ENCODE results near the gene WDPCP.

Gene WDPCP

DNA sequence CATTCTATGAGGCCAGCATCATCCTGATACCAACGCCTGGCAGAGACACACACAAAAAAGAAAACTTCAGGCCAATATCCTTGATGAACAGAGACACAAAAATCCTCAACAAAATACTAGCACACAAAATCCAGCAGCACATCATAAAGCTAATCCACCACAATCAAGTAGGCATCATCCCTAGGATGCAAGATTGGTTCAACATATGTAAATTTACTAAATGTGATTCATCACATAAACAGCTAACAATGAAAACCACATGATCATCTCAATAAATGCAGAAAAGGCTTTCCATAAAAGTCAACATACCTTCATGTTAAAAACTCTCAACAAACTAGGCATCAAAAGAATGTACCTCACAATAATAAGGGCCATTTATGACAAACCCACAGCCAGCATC, 65.3 kb downstream of the WDPCP start:
- DNase-seq (ENCODE audit: low spot score), result no peak
- TF ChIP-seq, protein P1, sequence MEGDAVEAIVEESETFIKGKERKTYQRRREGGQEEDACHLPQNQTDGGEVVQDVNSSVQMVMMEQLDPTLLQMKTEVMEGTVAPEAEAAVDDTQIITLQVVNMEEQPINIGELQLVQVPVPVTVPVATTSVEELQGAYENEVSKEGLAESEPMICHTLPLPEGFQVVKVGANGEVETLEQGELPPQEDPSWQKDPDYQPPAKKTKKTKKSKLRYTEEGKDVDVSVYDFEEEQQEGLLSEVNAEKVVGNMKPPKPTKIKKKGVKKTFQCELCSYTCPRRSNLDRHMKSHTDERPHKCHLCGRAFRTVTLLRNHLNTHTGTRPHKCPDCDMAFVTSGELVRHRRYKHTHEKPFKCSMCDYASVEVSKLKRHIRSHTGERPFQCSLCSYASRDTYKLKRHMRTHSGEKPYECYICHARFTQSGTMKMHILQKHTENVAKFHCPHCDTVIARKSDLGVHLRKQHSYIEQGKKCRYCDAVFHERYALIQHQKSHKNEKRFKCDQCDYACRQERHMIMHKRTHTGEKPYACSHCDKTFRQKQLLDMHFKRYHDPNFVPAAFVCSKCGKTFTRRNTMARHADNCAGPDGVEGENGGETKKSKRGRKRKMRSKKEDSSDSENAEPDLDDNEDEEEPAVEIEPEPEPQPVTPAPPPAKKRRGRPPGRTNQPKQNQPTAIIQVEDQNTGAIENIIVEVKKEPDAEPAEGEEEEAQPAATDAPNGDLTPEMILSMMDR (IDR thresholded peaks at IDR 0.05; ENCODE audit: extremely low read depth, missing control alignments), result no peak

DNA sequence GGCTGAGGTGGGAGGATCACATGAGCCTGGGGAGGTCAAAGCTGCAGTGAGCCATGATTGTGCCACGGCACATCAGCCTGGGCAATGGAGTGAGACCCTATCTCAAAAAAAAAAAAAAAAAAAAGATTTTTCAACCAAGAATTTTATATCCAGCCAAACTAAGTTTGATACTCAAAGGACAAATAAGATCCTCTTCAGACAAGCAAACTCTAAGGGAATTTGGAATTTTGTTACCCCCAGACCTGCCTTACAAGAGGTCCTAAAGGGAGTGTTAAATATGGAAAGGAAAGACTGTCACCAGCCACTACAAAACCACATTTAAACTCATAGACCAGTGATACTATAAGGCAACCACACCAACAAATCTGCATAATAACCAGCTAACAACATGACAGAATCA, 67.5 kb downstream of the WDPCP start:
- TF ChIP-seq, protein P1 (IDR thresholded peaks at IDR 0.05; ENCODE audit: extremely low read depth, missing control alignments), result no peak
- DNase-seq (ENCODE audit: low spot score), result no peak

DNA sequence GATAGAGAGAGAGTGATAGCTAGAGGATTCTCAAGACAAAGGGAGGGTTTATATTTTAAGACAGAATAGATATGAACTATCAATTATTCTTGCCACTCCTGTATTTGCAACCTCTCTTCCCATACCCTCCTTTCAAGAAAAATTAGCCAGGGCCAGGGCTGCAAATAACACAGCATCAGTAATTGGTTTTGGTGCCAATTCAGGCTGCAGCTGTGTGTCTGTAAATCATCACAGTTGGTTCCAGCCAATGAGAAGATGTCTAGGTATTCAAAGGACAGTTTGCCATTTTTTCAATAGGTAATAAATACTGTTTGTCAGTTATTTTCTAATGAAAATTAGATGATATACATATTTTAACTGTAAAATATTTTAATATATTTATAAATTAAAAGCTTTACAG, 73.5 kb downstream of the WDPCP start:
- TF ChIP-seq, protein P1 (IDR thresholded peaks at IDR 0.05; ENCODE audit: extremely low read depth, missing control alignments), result no peak
- no peak for DNase-seq (ENCODE audit: low spot score)

DNA sequence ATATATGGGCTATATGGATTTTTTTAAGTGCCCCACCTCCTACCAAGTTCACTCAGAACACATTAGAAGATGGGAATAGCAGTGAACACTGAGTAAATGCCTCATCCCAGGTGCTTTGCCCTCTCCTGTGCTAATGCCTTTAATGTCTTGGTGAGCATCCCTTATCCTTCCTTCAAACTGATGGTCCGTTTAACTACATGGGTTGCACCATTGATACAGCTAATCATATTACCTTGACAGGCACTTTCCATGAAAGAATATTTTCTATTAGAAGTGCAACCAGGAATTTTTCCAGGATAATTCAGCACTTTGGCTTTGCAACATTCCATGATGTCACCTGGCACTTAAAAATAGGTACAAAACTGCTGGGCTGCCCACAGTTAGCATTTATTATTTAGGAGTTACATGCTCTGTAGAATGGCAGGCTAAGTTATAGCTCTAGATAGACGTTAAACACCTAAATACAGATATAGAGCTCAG, 74.0 kb downstream of the WDPCP start:
- DNase-seq (ENCODE audit: low spot score), result no peak
- TF ChIP-seq, protein P1 (IDR thresholded peaks at IDR 0.05; ENCODE audit: extremely low read depth, missing control alignments), result no peak

DNA sequence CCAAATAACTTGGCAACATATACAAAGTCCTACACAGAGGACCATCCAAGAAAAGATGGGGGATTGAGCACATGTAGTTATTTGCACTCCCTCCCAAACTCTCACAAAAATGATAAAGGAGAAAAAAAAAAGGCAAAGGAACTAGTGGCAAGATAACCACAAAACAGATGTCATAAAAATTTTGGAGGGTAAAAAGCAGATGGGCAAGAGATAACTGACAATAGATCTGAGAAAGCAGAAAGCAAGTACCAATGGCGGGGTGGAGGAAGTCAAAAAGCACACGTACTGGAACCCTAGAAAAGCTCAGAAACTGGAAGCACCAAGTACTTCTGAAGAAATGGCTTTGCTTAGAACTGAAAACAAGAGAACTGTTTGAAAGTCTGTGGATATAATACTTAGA, 82.0 kb downstream of the WDPCP start:
- TF ChIP-seq, protein P1 (IDR thresholded peaks at IDR 0.05; ENCODE audit: extremely low read depth, missing control alignments), result no peak

DNA sequence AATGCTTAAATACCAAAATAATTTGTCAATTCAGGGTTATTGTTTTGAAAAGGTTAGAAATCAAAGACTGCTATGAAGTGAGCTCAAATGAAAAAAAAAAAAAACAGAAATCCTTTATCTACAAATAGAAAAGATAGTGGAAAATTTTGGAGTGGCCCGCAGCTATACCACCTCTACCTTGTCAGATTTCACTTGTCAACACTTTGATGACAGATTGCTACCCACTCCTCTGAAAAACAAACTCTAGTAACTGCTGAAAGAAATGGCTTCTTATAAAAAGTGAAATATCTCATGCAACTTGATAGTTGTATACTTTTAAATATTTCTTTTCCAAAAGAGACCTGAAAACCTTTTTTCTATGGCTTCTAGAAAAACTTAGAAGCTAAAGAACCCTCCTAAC, 84.5 kb downstream of the WDPCP start:
- TF ChIP-seq, protein P1 (IDR thresholded peaks at IDR 0.05; ENCODE audit: extremely low read depth, missing control alignments), result no peak
- DNase-seq (ENCODE audit: low spot score), result no peak

More for the DNA sequence above, 82.0 kb downstream of the WDPCP start:
- no peak for DNase-seq (ENCODE audit: low spot score)

DNA sequence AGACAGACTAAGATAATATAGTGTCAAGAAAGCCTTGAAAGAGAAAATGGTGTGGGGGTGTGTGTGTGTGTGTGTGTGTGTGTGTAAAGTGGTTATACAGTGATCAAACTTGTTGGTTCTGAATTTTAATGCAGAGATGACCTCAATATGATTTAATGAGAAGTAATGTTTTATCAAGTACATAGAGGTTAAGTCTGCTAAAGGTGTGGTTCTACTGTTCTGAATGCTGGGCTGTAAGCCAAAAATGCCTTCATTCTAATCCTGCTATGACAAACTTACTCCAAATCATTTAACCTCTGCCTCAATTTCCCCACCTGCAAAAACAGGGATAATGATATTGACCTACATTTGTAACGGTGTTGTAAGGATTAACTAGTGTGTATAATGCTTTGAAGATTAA, 87.9 kb downstream of the WDPCP start:
- no peak for DNase-seq (ENCODE audit: low spot score)
- TF ChIP-seq, protein P1 (IDR thresholded peaks at IDR 0.05; ENCODE audit: extremely low read depth, missing control alignments), result no peak

Data from GM20000 (cell line).